Upper lobe of left lung (tissue), 6 donors: Measurements from ENCODE around the gene ARMH4. TPM values are rescaled to one million over a fixed set of nuclear protein-coding genes. Genes with fewer than 3 reads are reported as not detected.

ENCODE experiments used
- ATAC-seq, 2 donors: fragments of 200-7000 bp; cut with Tn5 transposase; one replicate each; pipeline ENCODE4 v1.9.1; 2022; ENCODE audit warnings: mild to moderate bottlenecking in 2 of 2, moderate library complexity in 2 of 2; ENCODE audit not compliant: low FRiP score in 2 of 2
- DNase-seq, 2 donors: peaks; one replicate each; pipeline ENCODE4 v3.0.0-alpha.2; 2019 to 2020
- H3K27ac ChIP-seq, 4 donors: fragments of 200-600 bp; sonication (generic); one replicate each; pipeline ENCODE4 v1.5.1; 2016 to 2019
- H3K27me3 ChIP-seq, 4 donors: fragments of 200-600 bp; sonication (generic); one replicate each; pipeline ENCODE4 v1.5.1; 2017 to 2019
- H3K36me3 ChIP-seq, 4 donors: fragments of 200-600 bp; sonication (generic); one replicate each; pipeline ENCODE4 v1.5.1; 2016 to 2019
- H3K4me1 ChIP-seq, 4 donors: fragments of 200-600 bp; sonication (generic); one replicate each; pipeline ENCODE4 v1.5.1; 2018 to 2019
- H3K4me3 ChIP-seq, 4 donors: fragments of 200-600 bp; sonication (generic); one replicate each; pipeline ENCODE4 v1.5.1; 2017 to 2019; ENCODE audit warnings: mild to moderate bottlenecking in 2 of 4, moderate library complexity in 1 of 4
- H3K9me3 ChIP-seq, 4 donors: fragments of 200-600 bp; sonication (generic); one replicate each; pipeline ENCODE4 v1.5.1; 2018 to 2019
- CTCF ChIP-seq, 6 experiments: fragments of 450-650 bp in 4 of 6; fragments of 200-600 bp in 2 of 6; sonication (generic) in 2 of 6; IDR thresholded peaks; one replicate each; pipeline ENCODE4 v1.5.1; 2016 to 2019; ENCODE audit warnings: antibody characterized with exemption in 6 of 6
- EP300 ChIP-seq, 4 donors: sonication (generic); formaldehyde crosslinking; IDR thresholded peaks; one replicate each; pipeline ENCODE4 v1.5.1; 2017; ENCODE audit warnings: antibody characterized with exemption in 4 of 4, control low read depth in 2 of 4
- POLR2A ChIP-seq, 4 donors: fragments of 450-650 bp; IDR thresholded peaks; one replicate each; pipeline ENCODE4 v1.5.1; 2016 to 2017; ENCODE audit warnings: antibody characterized with exemption in 4 of 4, mild to moderate bottlenecking in 2 of 4
- POLR2AphosphoS5 ChIP-seq, 2 donors: sonication (generic); formaldehyde crosslinking; IDR thresholded peaks; one replicate each; pipeline ENCODE4 v1.5.1; 2017; ENCODE audit warnings: antibody characterized with exemption in 2 of 2
- WGBS, 2 donors: methylation state at CpG; one replicate each; pipeline ENCODE4 v1.1.5; 2017 to 2018; 5-methylcytosine and 5-hydroxymethylcytosine counted together
- total RNA-seq, 6 donors: library from RNA; depleted of rRNA in 4 of 6; stranded (reverse); fragments of >200 nt in 4 of 6; gene quantifications; one replicate each; pipeline versions ENCODE4 v1.1.0 to v1.2.1, GENCODE V29; 2016 to 2021
- donor health status: DM: no; HTN: no; CAD: no; lungs with moderate emphysema.
- donor health status: DM: no; HTN: yes; CAD: no; lungs with severe emphysema.

The ARMH4 gene
- total RNA-seq, 6 donors from 2014 or later = 1.0 to 6.2 (median 2.3) TPM

- H3K27ac ChIP-seq = no peak overlapping the region
- 57 to 71% methylated on average over 1 of the region's 1 CpG for WGBS, 2 donors
- no peaks in the 10 kb centered on the region for H3K36me3 ChIP-seq
- no peaks in the 10 kb centered on the region for H3K9me3 ChIP-seq
- H3K4me3 ChIP-seq = no peak overlapping the region
- no peaks in the 10 kb centered on the region for H3K27me3 ChIP-seq
- no peak for ATAC-seq
- no peak for DNase-seq
- TF ChIP-seq POLR2A (IDR thresholded peaks at IDR 0.05) (no peak), EP300 (IDR thresholded peaks at IDR 0.05) (no peak), CTCF (IDR thresholded peaks at IDR 0.05) (no peak), POLR2AphosphoS5 (IDR thresholded peaks at IDR 0.05) (no peak)
- H3K4me1 ChIP-seq = no peaks in the 10 kb centered on the region
Measured at GRCh38 chr14:57974896-57975295, 177.1 kb downstream of the ARMH4 start.

DNA sequence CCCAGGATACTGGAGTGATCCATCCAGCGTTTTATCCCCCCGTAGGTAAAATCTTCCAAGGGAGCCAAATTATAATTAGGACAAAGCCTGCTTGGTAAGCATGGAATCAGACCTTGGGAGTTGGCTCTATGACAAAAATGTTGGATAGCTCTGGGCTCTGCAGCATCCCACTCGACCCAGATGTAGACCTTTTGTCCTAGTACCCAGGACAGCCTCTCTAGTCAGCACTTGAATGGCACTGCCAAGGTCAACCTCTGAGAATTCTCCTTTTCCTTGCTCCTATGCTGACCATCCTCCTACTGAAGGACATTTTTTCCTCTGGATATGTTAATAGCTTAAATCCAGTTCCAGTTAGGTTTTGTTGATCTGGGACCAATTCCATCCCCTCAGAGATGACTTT, 181.4 kb downstream of the ARMH4 start:
- WGBS, 2 donors = 73 to 76% methylated on average over 3 of the region's 3 CpGs

GRCh38 chr14:57970175-57970574, 181.8 kb downstream of the ARMH4 start:
- H3K27me3 ChIP-seq = no peaks in the 10 kb centered on the region
- 75 to 86% methylated on average over 2 of the region's 2 CpGs for WGBS, 2 donors
- TF ChIP-seq EP300 (IDR thresholded peaks at IDR 0.05) (no peak), CTCF (IDR thresholded peaks at IDR 0.05) (no peak), POLR2AphosphoS5 (IDR thresholded peaks at IDR 0.05) (no peak), POLR2A (IDR thresholded peaks at IDR 0.05) (no peak)
- H3K27ac ChIP-seq = no peak overlapping the region
- no peak overlapping the region for H3K4me3 ChIP-seq
- no peaks in the 10 kb centered on the region for H3K9me3 ChIP-seq
- ATAC-seq (no peak), DNase-seq (no peak)
- no peaks in the 10 kb centered on the region for H3K36me3 ChIP-seq
- no peaks in the 10 kb centered on the region for H3K4me1 ChIP-seq

More for the DNA sequence above, 181.4 kb downstream of the ARMH4 start:
- H3K4me1 ChIP-seq = no peaks in the 10 kb centered on the region
- H3K36me3 ChIP-seq = no peaks in the 10 kb centered on the region
- H3K27me3 ChIP-seq = no peaks in the 10 kb centered on the region
- H3K9me3 ChIP-seq = no peaks in the 10 kb centered on the region
- no peak overlapping the region for H3K4me3 ChIP-seq
- TF ChIP-seq CTCF (IDR thresholded peaks at IDR 0.05) = no peak
- no peak for TF ChIP-seq POLR2AphosphoS5 (IDR thresholded peaks at IDR 0.05)
- no peak for TF ChIP-seq POLR2A (IDR thresholded peaks at IDR 0.05)
- no peak for TF ChIP-seq EP300 (IDR thresholded peaks at IDR 0.05)
- no peak for ATAC-seq
- DNase-seq = no peak
- H3K27ac ChIP-seq = no peak overlapping the region

- DNase-seq = no peak
- no peaks in the 10 kb centered on the region for H3K36me3 ChIP-seq
- 60 to 75% methylated on average over 2 of the region's 2 CpGs for WGBS, 2 donors
- TF ChIP-seq POLR2AphosphoS5 (IDR thresholded peaks at IDR 0.05) = no peak
- no peak for TF ChIP-seq CTCF (IDR thresholded peaks at IDR 0.05)
- TF ChIP-seq EP300 (IDR thresholded peaks at IDR 0.05) = no peak
- TF ChIP-seq POLR2A (IDR thresholded peaks at IDR 0.05) = no peak
- no peaks in the 10 kb centered on the region for H3K4me1 ChIP-seq
- no peak for ATAC-seq
- no peak overlapping the region for H3K27ac ChIP-seq
- no peak overlapping the region for H3K4me3 ChIP-seq
- no peaks in the 10 kb centered on the region for H3K27me3 ChIP-seq
- H3K9me3 ChIP-seq = no peaks in the 10 kb centered on the region
Measured at GRCh38 chr14:57963071-57963470, 188.9 kb downstream of the ARMH4 start.

DNA sequence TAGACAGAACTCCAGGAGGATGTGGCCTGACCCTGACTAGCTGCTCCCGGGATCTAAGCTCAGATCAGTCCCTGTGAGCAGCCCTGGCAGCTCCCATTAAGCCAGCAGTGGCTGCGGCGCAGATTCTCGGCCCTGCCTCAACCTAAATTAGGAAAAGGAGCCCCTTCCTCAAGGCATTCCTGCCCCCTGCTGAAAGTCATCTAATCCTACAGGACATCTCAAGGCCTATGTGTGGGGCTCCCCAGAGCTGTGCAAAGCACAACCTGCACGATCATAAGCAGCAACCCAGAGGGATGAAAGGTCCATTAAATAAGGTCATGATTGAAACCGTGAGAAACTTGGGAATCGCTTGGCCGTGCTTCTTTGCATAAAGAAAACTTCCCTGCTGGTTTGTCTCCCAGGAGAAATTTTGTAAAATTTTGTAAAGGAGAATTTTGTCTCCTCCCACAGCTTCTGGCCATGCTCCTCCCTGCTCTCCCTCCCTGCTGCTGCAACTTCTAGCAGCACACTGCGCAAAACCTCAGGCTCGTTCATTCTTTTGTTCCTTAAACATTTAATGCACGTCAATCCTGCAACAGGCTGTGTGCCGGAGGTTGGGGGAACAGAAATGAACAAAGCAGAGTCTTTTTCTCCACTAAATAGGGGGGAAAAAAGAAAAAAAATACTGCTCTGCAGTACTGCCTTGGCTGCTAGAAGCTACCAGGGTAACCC, 189.5 kb downstream of the ARMH4 start:
- peak in 1 of 2 donors; percentile 42 for ATAC-seq
- no peaks in the 10 kb centered on the region for H3K27me3 ChIP-seq
- no peak overlapping the region for H3K27ac ChIP-seq
- 55 to 58% methylated on average over 12 of the region's 12 CpGs for WGBS, 2 donors
- H3K36me3 ChIP-seq = no peaks in the 10 kb centered on the region
- TF ChIP-seq EP300 (IDR thresholded peaks at IDR 0.05) (no peak), POLR2A (IDR thresholded peaks at IDR 0.05) (no peak), POLR2AphosphoS5 (IDR thresholded peaks at IDR 0.05) (no peak), CTCF (IDR thresholded peaks at IDR 0.05) (no peak)
- no peak for DNase-seq
- H3K4me1 ChIP-seq = no peaks in the 10 kb centered on the region
- no peaks in the 10 kb centered on the region for H3K9me3 ChIP-seq
- H3K4me3 ChIP-seq = no peak overlapping the region
